HepG2 (cell line): ENCODE data around the gene MEGF11. TPM values are rescaled to one million over a fixed set of nuclear protein-coding genes. Genes with fewer than 3 reads are reported as not detected.

Source experiments
- ATAC-seq: fragments of 200-7000 bp; cut with Tn5 transposase; 3 replicates; pipeline ENCODE4 v1.9.1; 2020; ENCODE audit warnings: mild to moderate bottlenecking, moderate library complexity
- BruUV-seq: library from RNA; stranded (reverse); fragments of 400-500 nt; replicated peaks from 2 replicates; lab custom pipeline; 2021; lab: Mats Ljungman, UMichigan
- CTCF ChIA-PET: fragments of 300-600 bp; formaldehyde crosslinking; extraction: SDS; loops from one replicate; lab custom pipeline; 2021; ENCODE audit warnings: low total read pairs, inconsistent platforms, low intra/inter-chr PET ratio; lab: Yijun Ruan, JAX
- POLR2A ChIA-PET: fragments of 350-600 bp; sonication (Branson Sonifier 250); formaldehyde crosslinking; loops from one replicate; lab custom pipeline; 2020; ENCODE audit warnings: antibody characterized with exemption, inconsistent platforms; lab: Yijun Ruan, JAX
- DNase-seq: peaks from one replicate; pipeline ENCODE4 v3.0.0-alpha.2; 2015; ENCODE audit warnings: low spot score
- FAIRE-seq: peaks from 3 replicates; lab custom pipeline; 2011; peaks lifted over from hg19 to GRCh38; lab: Jason Lieb, UNC
- H2AFZ ChIP-seq: one replicate; pipeline ENCODE4 v1.6.1; 2011; ENCODE audit warnings: low read length, inconsistent platforms
- H3K27ac ChIP-seq: fragments of 300-600 bp; 3 replicates; pipeline ENCODE4 v1.8.0; 2011; ENCODE audit warnings: mixed run types, mild to moderate bottlenecking, mixed read lengths, low read length, inconsistent platforms; ENCODE audit not compliant: insufficient read depth; ENCODE audit errors: extremely low read length
- H3K27me3 ChIP-seq, 2 experiments: fragments of 200-600 bp in 1 of 2; 2 replicates in 1 of 2; 3 replicates in 1 of 2; pipeline versions ENCODE4 v1.6.0 to v1.8.0; 2011; ENCODE audit warnings: low read length in 2 of 2, mild to moderate bottlenecking in 2 of 2, moderate library complexity in 2 of 2, inconsistent platforms in 1 of 2; ENCODE audit not compliant: insufficient read depth in 2 of 2, control insufficient read depth in 1 of 2
- H3K36me3 ChIP-seq, 2 experiments: fragments of 200-600 bp in 1 of 2; replicated peaks in 1 of 2; 2 replicates in 1 of 2; 3 replicates in 1 of 2; pipeline versions ENCODE4 v1.5.1 to v1.8.0; 2011; ENCODE audit warnings: low read length in 2 of 2, inconsistent platforms in 1 of 2; ENCODE audit not compliant: insufficient read depth in 2 of 2, control insufficient read depth in 1 of 2
- H3K4me1 ChIP-seq: 2 replicates; pipeline ENCODE4 v1.5.1; 2012; ENCODE audit warnings: low read length, inconsistent platforms; ENCODE audit not compliant: insufficient read depth
- H3K4me2 ChIP-seq: 2 replicates; pipeline ENCODE4 v1.6.0; 2011; ENCODE audit warnings: low read depth, low read length, inconsistent platforms
- H3K4me3 ChIP-seq, 3 experiments: fragments of 200-600 bp in 1 of 3; sonication (generic), shearing (Covaris generic) in 1 of 3; replicated peaks in 1 of 3; 2 replicates each; pipeline ENCODE4 v1.5.1; 2011 to 2016; ENCODE audit warnings: low read length in 3 of 3, inconsistent platforms in 2 of 3, low read depth in 2 of 3, mild to moderate bottlenecking in 2 of 3, control low read depth in 1 of 3, mixed read lengths in 1 of 3; ENCODE audit not compliant: insufficient read depth in 1 of 3
- H3K79me2 ChIP-seq: one replicate; pipeline ENCODE4 v1.6.1; 2011; ENCODE audit warnings: low read length, inconsistent platforms; ENCODE audit not compliant: insufficient read depth
- H3K9ac ChIP-seq: 2 replicates; pipeline ENCODE4 v1.6.0; 2011; ENCODE audit warnings: mild to moderate bottlenecking, low read depth, low read length, inconsistent platforms; ENCODE audit not compliant: insufficient read depth
- H3K9me3 ChIP-seq: 2 replicates; pipeline ENCODE4 v1.5.1; 2012; ENCODE audit warnings: mild to moderate bottlenecking, low read length
- H4K20me1 ChIP-seq: 2 replicates; pipeline ENCODE4 v1.6.0; 2011; ENCODE audit warnings: inconsistent platforms, mild to moderate bottlenecking, low read length, moderate library complexity; ENCODE audit not compliant: insufficient read depth
- ATF7 ChIP-seq, 2 experiments: fragments of 450-650 bp in 1 of 2; sonication (generic) in 1 of 2; formaldehyde crosslinking in 1 of 2; IDR thresholded peaks; 2 replicates each; pipeline versions ENCODE4 v1.4.0 to v1.6.1; 2016 to 2020; ENCODE audit warnings: antibody characterized with exemption in 1 of 2, mild to moderate bottlenecking in 1 of 2, missing genetic modification reagents in 1 of 2
- HNRNPLL ChIP-seq: fragments of 200-400 bp; formaldehyde crosslinking; IDR thresholded peaks from 2 replicates; pipeline ENCODE4 v1.6.1; 2017; ENCODE audit warnings: mild to moderate bottlenecking, low read depth, low read length; ENCODE audit not compliant: poor library complexity, severe bottlenecking
- HOXA3 ChIP-seq: sonication (generic); formaldehyde crosslinking; IDR thresholded peaks from 2 replicates; pipeline ENCODE4 v1.5.0; 2020; ENCODE audit warnings: missing genetic modification reagents
- KLF9 ChIP-seq: IDR thresholded peaks from 2 replicates; pipeline ENCODE4 v1.6.1; 2016; ENCODE audit warnings: low read depth
- MEIS1 ChIP-seq: sonication (generic); formaldehyde crosslinking; IDR thresholded peaks from 2 replicates; pipeline ENCODE4 v1.9.0; 2021; ENCODE audit warnings: mild to moderate bottlenecking, missing genetic modification reagents, moderate library complexity, borderline replicate concordance
- SIN3A ChIP-seq: IDR thresholded peaks from 2 replicates; pipeline ENCODE4 v1.6.1; 2011; ENCODE audit warnings: low read depth, mild to moderate bottlenecking, control low read depth, low read length, borderline replicate concordance
- THYN1 ChIP-seq: sonication (generic); formaldehyde crosslinking; IDR thresholded peaks from 2 replicates; pipeline ENCODE4 v1.8.1; 2023; ENCODE audit warnings: low read depth, mild to moderate bottlenecking, moderate library complexity, missing genetic modification reagents, borderline replicate concordance
- U2AF1 ChIP-seq: fragments of 200-400 bp; formaldehyde crosslinking; optimal IDR thresholded peaks from 2 replicates; pipeline ENCODE3; 2017; ENCODE audit warnings: mild to moderate bottlenecking, low read depth, low read length
- ZKSCAN8 ChIP-seq: IDR thresholded peaks from 2 replicates; pipeline ENCODE4 v1.6.1; 2016; ENCODE audit warnings: borderline replicate concordance, missing genetic modification reagents, missing compliant biosample characterization
- ZNF143 ChIP-seq: sonication (generic); formaldehyde crosslinking; IDR thresholded peaks from 2 replicates; pipeline ENCODE4 v1.4.0; 2020; ENCODE audit warnings: missing genetic modification reagents
- ZNF552 ChIP-seq: sonication (generic); formaldehyde crosslinking; IDR thresholded peaks from 2 replicates; pipeline ENCODE4 v1.9.0; 2022; ENCODE audit warnings: missing genetic modification reagents, mild to moderate bottlenecking, borderline replicate concordance
- WGBS: methylation state at CpG from one replicate; pipeline ENCODE4 v1.1.6; 2017; ENCODE audit warnings: low lambda C conversion rate; 5-methylcytosine and 5-hydroxymethylcytosine counted together
- in situ Hi-C: cut with HindIII; loops from 2 replicates; pipeline ENCODE4 v1.10.0; 2017; ENCODE audit warnings: low pct_unique_long_range_greater_than_20kb; ENCODE audit not compliant: extremely low pct_ligation_motif_present
- intact Hi-C: fragments of 100-400 bp; cut with micrococcal nuclease; formaldehyde crosslinking; loops from one replicate; pipeline ENCODE4 v1.10.0; 2022; ENCODE audit not compliant: unreplicated experiment
- polyA plus RNA-seq, 8 experiments: library from polyadenylated mRNA; depleted of rRNA in 3 of 8; stranded (reverse) in 7 of 8; unstranded in 1 of 8; fragments of >200 nt; fragmentation: Illumina TruSeq in 4 of 8; extraction: Trizol in 4 of 8; gene quantifications; 2 replicates each; pipeline versions ENCODE4 v1.2.1 to v1.2.3, GENCODE V29; 2011 to 2016; ENCODE audit warnings: low read depth in 4 of 8, missing spikeins in 1 of 8, mixed read lengths in 1 of 8; ENCODE audit not compliant: insufficient read depth in 1 of 8
- total RNA-seq, 5 experiments: library from RNA; depleted of rRNA; stranded (reverse); fragments of >200 nt; fragmentation: Illumina TruSeq; extraction: Trizol; gene quantifications; 2 replicates each; pipeline ENCODE4 v1.2.3, GENCODE V29; 2016; ENCODE audit warnings: low read depth in 1 of 5
- TF ChIP-seq, protein P1 (sequence below): sonication (generic); formaldehyde crosslinking; IDR thresholded peaks from 2 replicates; pipeline ENCODE4 v1.4.0; 2020; ENCODE audit warnings: missing genetic modification reagents
- TF ChIP-seq, protein P2 (sequence below): sonication (generic); formaldehyde crosslinking; IDR thresholded peaks from 2 replicates; pipeline ENCODE4 v1.4.0; 2020; ENCODE audit warnings: missing genetic modification reagents, mild to moderate bottlenecking, borderline replicate concordance

The MEGF11 gene
- total and polyA plus RNA-seq, 2 of the 13 experiments (the other 11 are each of a cell fraction or from before 2014, with no cell fraction given), result not detected

DNA sequence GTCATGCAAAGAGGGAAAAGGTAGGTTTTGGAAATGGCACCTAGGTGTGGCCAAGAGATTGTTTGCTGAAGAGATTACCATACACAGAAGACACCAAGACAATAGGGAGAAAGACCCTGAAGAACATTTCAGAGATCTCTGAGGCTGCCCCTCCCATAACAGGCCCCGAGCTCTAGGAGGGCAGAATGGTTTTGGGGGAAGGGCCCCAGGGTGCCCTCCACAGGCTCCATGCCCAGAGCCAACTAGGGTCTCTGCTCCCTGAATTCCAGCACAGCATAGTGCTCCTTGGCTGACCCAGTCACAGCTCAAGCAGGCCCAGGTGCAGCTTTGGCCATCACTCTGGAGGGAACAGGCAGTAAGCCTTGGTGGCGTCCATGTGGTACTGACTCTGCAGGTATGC lies 220.4 kb downstream of the MEGF11 start:
- DNase-seq, result no peak
- in situ Hi-C loops (no loop called here), intact Hi-C loops (no loop called here)
- TF ChIP-seq, protein P1, sequence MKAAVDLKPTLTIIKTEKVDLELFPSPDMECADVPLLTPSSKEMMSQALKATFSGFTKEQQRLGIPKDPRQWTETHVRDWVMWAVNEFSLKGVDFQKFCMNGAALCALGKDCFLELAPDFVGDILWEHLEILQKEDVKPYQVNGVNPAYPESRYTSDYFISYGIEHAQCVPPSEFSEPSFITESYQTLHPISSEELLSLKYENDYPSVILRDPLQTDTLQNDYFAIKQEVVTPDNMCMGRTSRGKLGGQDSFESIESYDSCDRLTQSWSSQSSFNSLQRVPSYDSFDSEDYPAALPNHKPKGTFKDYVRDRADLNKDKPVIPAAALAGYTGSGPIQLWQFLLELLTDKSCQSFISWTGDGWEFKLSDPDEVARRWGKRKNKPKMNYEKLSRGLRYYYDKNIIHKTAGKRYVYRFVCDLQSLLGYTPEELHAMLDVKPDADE (CRISPR knock-in tag), result no peak
- TF ChIP-seq HNRNPLL, result no peak
- no peak for TF ChIP-seq KLF9
- no peak for TF ChIP-seq MEIS1 (CRISPR knock-in tag)
- TF ChIP-seq THYN1 (CRISPR knock-in tag), result no peak
- Histone ChIP-seq H3K79me2 (no peaks in the 10 kb centered on the region), H3K9ac (no peak overlapping the region), H3K27ac (no peak overlapping the region), H2AFZ (no peak overlapping the region), H3K27me3 (peaks cover 2 to 12% of the 10 kb centered on the region in 2 experiments; a peak in 4 of 5 replicates), H3K4me2 (no peak overlapping the region), H3K36me3 (no peaks in the 10 kb centered on the region), H3K9me3 (no peaks in the 10 kb centered on the region), H3K4me1 (no peaks in the 10 kb centered on the region), H3K4me3 (no peak overlapping the region), H4K20me1 (no peaks in the 10 kb centered on the region; the same call in 1 of the 2 replicates)
- no TSS peak for BruUV-seq
- POLR2A ChIA-PET, result no interaction called here
- CTCF ChIA-PET, result no interaction called here
- ATAC-seq, result no peak
- FAIRE-seq, result no peak
- WGBS, result 0% methylated on average over 1 of the region's 2 CpGs

DNA sequence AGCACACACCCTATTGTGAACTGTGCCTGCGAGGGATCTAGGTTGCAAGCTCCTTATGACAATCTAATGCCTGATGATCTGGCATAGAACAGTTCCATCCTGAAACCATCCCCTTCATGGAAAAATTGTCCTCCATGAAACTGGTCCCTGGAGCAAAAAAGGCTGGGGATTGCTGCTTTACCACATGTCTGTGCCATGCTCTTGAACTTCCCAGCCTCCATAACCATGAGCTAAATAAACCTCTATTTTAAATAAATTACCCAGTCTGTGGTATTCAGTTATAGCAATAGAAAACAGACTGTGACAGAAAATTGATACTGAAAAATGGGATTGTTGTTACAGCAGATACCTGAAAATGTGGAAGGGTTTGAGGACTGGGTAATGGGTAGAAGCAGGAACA lies 221.5 kb downstream of the MEGF11 start:
- no peaks in the 10 kb centered on the region for H3K79me2 ChIP-seq
- FAIRE-seq (no peak), DNase-seq (no peak), ATAC-seq (no peak)
- H3K4me2 ChIP-seq, result no peak overlapping the region
- H3K27ac ChIP-seq, result no peak overlapping the region
- no peak overlapping the region for H2AFZ ChIP-seq
- POLR2A ChIA-PET, result no interaction called here
- H3K27me3 ChIP-seq, result peaks cover 2 to 5% of the 10 kb centered on the region in 2 experiments; a peak in 3 of 5 replicates
- in situ Hi-C loops, result no loop called here
- intact Hi-C loops, result no loop called here
- CTCF ChIA-PET, result no interaction called here
- BruUV-seq, result no TSS peak
- no peaks in the 10 kb centered on the region for H3K36me3 ChIP-seq
- 38% methylated on average over 1 of the region's 1 CpG for WGBS
- no peak overlapping the region for H3K4me3 ChIP-seq
- H3K9me3 ChIP-seq, result no peaks in the 10 kb centered on the region
- H3K9ac ChIP-seq, result no peak overlapping the region
- no peaks in the 10 kb centered on the region; the same call in 1 of the 2 replicates for H4K20me1 ChIP-seq
- no peaks in the 10 kb centered on the region for H3K4me1 ChIP-seq
- TF ChIP-seq U2AF1 (no peak), ZNF143 (CRISPR knock-in tag) (no peak), ZNF552 (CRISPR knock-in tag) (no peak), ZKSCAN8 (no peak), HOXA3 (CRISPR knock-in tag) (no peak), SIN3A (no peak), ATF7 (IDR thresholded peaks at IDR 0.05) (no peak), ATF7 (CRISPR knock-in tag; IDR thresholded peaks at IDR 0.05) (no peak)
- TF ChIP-seq, protein P2, sequence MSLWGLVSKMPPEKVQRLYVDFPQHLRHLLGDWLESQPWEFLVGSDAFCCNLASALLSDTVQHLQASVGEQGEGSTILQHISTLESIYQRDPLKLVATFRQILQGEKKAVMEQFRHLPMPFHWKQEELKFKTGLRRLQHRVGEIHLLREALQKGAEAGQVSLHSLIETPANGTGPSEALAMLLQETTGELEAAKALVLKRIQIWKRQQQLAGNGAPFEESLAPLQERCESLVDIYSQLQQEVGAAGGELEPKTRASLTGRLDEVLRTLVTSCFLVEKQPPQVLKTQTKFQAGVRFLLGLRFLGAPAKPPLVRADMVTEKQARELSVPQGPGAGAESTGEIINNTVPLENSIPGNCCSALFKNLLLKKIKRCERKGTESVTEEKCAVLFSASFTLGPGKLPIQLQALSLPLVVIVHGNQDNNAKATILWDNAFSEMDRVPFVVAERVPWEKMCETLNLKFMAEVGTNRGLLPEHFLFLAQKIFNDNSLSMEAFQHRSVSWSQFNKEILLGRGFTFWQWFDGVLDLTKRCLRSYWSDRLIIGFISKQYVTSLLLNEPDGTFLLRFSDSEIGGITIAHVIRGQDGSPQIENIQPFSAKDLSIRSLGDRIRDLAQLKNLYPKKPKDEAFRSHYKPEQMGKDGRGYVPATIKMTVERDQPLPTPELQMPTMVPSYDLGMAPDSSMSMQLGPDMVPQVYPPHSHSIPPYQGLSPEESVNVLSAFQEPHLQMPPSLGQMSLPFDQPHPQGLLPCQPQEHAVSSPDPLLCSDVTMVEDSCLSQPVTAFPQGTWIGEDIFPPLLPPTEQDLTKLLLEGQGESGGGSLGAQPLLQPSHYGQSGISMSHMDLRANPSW (CRISPR knock-in tag), result no peak
